T47D (cell line): ENCODE results near the gene PNMT.

Source experiments
- DNase-seq, 2 experiments: peaks; one replicate each; pipeline versions ENCODE4 v3.0.0 to v3.0.0-alpha.2; 2011 to 2012; ENCODE audit warnings: low read depth in 1 of 2, low spot score in 1 of 2
- JUND ChIP-seq: IDR thresholded peaks from 2 replicates; pipeline ENCODE4 v1.6.1; 2012; ENCODE audit warnings: low read depth
- in situ Hi-C: cut with HindIII; loops from 2 replicates; pipeline ENCODE4 v1.10.0; 2016; ENCODE audit warnings: low sequenced_read_pairs, low pct_unique_long_range_greater_than_20kb

Gene PNMT

GRCh38 chr17:39667945-39668924, at the start of gene PNMT:
PNMT (plus strand) TSS chr17:39668453; CDS start chr17:39668476, 23 bp downstream.
- in situ Hi-C loops: no loop called here
- peak; percentile 77 to 88 for DNase-seq

GRCh38 chr17:39618956-39619785, 49.1 kb upstream of the PNMT start:
- DNase-seq: no peak
- in situ Hi-C loops: no loop called here
- no peak for TF ChIP-seq JUND

More at GRCh38 chr17:39667945-39668924, at the start of gene PNMT:
- TF ChIP-seq JUND: no peak

- in situ Hi-C loops: no loop called here
- no peak for TF ChIP-seq JUND
- no peak for DNase-seq
These were observed 48.5 kb upstream of the PNMT start for GRCh38 chr17:39619786-39620101.

- in situ Hi-C loops: no loop called here
- peak; percentile 89 to 91 for DNase-seq
- no peak for TF ChIP-seq JUND
These were observed 46.5 kb upstream of the PNMT start for GRCh38 chr17:39621523-39622379.

- in situ Hi-C loops: no loop called here
- no peak for DNase-seq
- no peak for TF ChIP-seq JUND
These were observed 45.8 kb upstream of the PNMT start for GRCh38 chr17:39622380-39623006.

- DNase-seq: peak; percentile 81 to 84
- no peak for TF ChIP-seq JUND
- in situ Hi-C loops: no loop called here
These were observed 44.8 kb upstream of the PNMT start for GRCh38 chr17:39623356-39623950.

GRCh38 chr17:39624313-39624712, 43.9 kb upstream of the PNMT start:
- DNase-seq: no peak
- in situ Hi-C loops: no loop called here
- no peak for TF ChIP-seq JUND

- TF ChIP-seq JUND: no peak
- no peak for DNase-seq
These were observed 43.0 kb upstream of the PNMT start for GRCh38 chr17:39625198-39625785.

GRCh38 chr17:39626171-39627046, 41.8 kb upstream of the PNMT start, which contains the start of gene PPP1R1B:
PPP1R1B (plus strand) TSS chr17:39626952; CDS start chr17:39627393, 441 bp downstream.
- DNase-seq: no peak
- in situ Hi-C loops: no loop called here
- no peak for TF ChIP-seq JUND

More at GRCh38 chr17:39625198-39625785, 43.0 kb upstream of the PNMT start:
- in situ Hi-C loops: no loop called here

- TF ChIP-seq JUND: no peak
- no peak for DNase-seq
- in situ Hi-C loops: no loop called here
These were observed 41.1 kb upstream of the PNMT start for GRCh38 chr17:39627047-39627711.
